Measurements from ENCODE around the gene SPATA21. TPM values are rescaled to one million over a fixed set of nuclear protein-coding genes. Genes with fewer than 3 reads are reported as not detected.
A peak's percentile ranks its signal among the peaks of the same experiment; 100 is the strongest.

SPATA21 gene
- total RNA-seq, 1 donor from 2014 or later = not detected

GRCh38 chr1:16451841-16452528 is 14.8 kb upstream of the SPATA21 start:
- no peak for DNase-seq (ENCODE audit: low read depth, low spot score)

GRCh38 chr1:16450863-16451481 is 13.7 kb upstream of the SPATA21 start:
- DNase-seq (ENCODE audit: low read depth, low spot score) = no peak

- no peak for DNase-seq (ENCODE audit: low read depth, low spot score)
These were observed 12.4 kb upstream of the SPATA21 start for GRCh38 chr1:16449666-16450065.

GRCh38 chr1:16449065-16449464 is 11.8 kb upstream of the SPATA21 start:
- DNase-seq (ENCODE audit: low read depth, low spot score) = no peak

GRCh38 chr1:16447641-16448040 is 10.4 kb upstream of the SPATA21 start:
- no peak for DNase-seq (ENCODE audit: low read depth, low spot score)

- DNase-seq (ENCODE audit: low read depth, low spot score) = no peak
These were observed 8.9 kb upstream of the SPATA21 start for GRCh38 chr1:16446116-16446515.

- DNase-seq (ENCODE audit: low read depth, low spot score) = no peak
These were observed 7.8 kb upstream of the SPATA21 start for GRCh38 chr1:16445052-16445451.

- DNase-seq (ENCODE audit: low read depth, low spot score) = no peak
These were observed 6.9 kb upstream of the SPATA21 start for GRCh38 chr1:16443975-16444770.

- no peak for DNase-seq (ENCODE audit: low read depth, low spot score)
These were observed 5.7 kb upstream of the SPATA21 start for GRCh38 chr1:16442941-16443340.

- no peak for DNase-seq (ENCODE audit: low read depth, low spot score)
These were observed 5.0 kb upstream of the SPATA21 start for GRCh38 chr1:16442265-16442664.

- no peak for DNase-seq (ENCODE audit: low read depth, low spot score)
These were observed 4.0 kb upstream of the SPATA21 start for GRCh38 chr1:16441282-16441665.

- peak; percentile 73 for DNase-seq (ENCODE audit: low read depth, low spot score)
These were observed 3.5 kb upstream of the SPATA21 start, which contains the start of gene NECAP2 for GRCh38 chr1:16440470-16441281. NECAP2 (plus strand) TSS chr1:16440724; CDS start chr1:16440762, 38 bp downstream.

- DNase-seq (ENCODE audit: low read depth, low spot score) = no peak
These were observed 2.9 kb upstream of the SPATA21 start for GRCh38 chr1:16440131-16440469.

GRCh38 chr1:16438924-16439323 is 1.7 kb upstream of the SPATA21 start:
- DNase-seq (ENCODE audit: low read depth, low spot score) = no peak

GRCh38 chr1:16438516-16438915 is 1.3 kb upstream of the SPATA21 start:
- no peak for DNase-seq (ENCODE audit: low read depth, low spot score)

- no peak for DNase-seq (ENCODE audit: low read depth, low spot score)
These were observed 2.7 kb downstream of the SPATA21 start for GRCh38 chr1:16434501-16434900.

GRCh38 chr1:16434007-16434406 is 3.2 kb downstream of the SPATA21 start:
- no peak for DNase-seq (ENCODE audit: low read depth, low spot score)

- no peak for DNase-seq (ENCODE audit: low read depth, low spot score)
These were observed 4.2 kb downstream of the SPATA21 start for GRCh38 chr1:16433030-16433429.

GRCh38 chr1:16430606-16431005 is 6.6 kb downstream of the SPATA21 start:
- DNase-seq (ENCODE audit: low read depth, low spot score) = no peak

- DNase-seq (ENCODE audit: low read depth, low spot score) = no peak
These were observed 11.8 kb downstream of the SPATA21 start for GRCh38 chr1:16425125-16426025.

GRCh38 chr1:16422041-16422440 is 15.2 kb downstream of the SPATA21 start:
- no peak for DNase-seq (ENCODE audit: low read depth, low spot score)
